ENCODE data around the gene TREX2.
A peak's percentile ranks its signal among the peaks of the same experiment; 100 is the strongest.
"Not testable (repeated sequence)": the region's sequence is repeated elsewhere in the genome, so short reads cannot be mapped to it uniquely, and the experiment has no call there.

Gene TREX2

GRCh38 chrX:153405426-153405825, 40.4 kb downstream of the TREX2 start:
- DNase-seq = no peak

DNA sequence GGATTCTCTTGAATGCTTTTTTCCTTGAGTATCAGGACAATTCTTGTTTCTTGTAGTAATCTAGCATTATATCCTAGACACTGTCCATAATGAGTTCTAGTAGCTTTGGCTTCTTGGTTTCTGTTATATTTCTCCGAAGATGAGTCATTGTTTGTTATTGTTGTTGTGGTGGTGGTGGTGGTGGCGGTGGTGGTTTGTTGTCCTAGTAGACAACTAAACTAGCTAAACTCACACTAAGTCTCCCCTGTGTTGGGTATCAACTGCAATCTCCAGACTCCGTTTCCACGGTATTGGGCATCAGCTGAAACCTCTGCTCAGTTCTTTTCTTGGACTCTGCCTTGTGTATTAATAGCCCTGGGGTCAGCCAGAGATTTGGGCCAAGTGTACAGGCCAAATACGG, 41.5 kb downstream of the TREX2 start:
- not testable (repeated sequence) for DNase-seq

GRCh38 chrX:153401133-153401764, 44.6 kb downstream of the TREX2 start, which contains the start of gene PNMA6E:
TSS of gene PNMA6E (minus strand) at chrX:153401350. CDS start at chrX:153398849, 2,501 bp downstream.
- DNase-seq = no peak

- DNase-seq = peak; percentile 83
Measured at GRCh38 chrX:153400146-153401132, 45.4 kb downstream of the TREX2 start.

DNA sequence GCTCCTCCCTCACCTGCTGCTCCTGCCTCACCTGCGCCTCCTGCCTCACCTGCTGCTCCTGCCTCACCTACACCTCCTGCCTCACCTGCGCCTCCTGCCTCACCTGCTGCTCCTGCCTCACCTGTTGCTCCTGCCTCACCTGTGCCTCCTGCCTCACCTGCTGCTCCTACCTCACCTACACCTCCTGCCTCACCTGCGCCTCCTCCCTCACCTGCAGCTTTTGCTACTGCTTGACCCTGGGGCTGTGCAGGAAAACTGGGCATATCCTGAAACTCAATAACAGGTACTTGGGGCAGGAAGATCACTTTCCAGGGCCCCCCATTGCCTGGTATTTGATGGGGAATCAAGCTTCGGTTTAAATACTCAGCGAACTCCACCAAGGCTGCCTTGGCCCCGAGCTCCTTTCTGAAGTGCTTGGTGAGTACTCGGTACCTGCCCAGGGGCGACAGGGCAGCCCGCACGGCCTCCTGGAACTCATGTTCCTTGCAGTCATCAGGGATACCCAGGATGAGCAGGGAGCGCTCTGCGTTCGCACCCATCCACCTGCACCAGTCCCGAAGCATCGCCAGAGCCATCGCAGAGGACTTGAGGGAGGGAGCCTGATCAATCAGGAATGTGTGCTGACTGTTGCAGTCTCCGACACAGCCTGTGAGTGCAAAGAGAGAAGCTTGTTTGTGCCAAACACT, 47.4 kb downstream of the TREX2 start:
- DNase-seq = no peak

GRCh38 chrX:153397256-153397960, 48.4 kb downstream of the TREX2 start:
- DNase-seq = no peak

- peak; percentile 16 for DNase-seq
Measured at GRCh38 chrX:153396320-153397195, 49.3 kb downstream of the TREX2 start.

- DNase-seq = peak; percentile 28
Measured at GRCh38 chrX:153395613-153396319, 50.1 kb downstream of the TREX2 start.

DNA sequence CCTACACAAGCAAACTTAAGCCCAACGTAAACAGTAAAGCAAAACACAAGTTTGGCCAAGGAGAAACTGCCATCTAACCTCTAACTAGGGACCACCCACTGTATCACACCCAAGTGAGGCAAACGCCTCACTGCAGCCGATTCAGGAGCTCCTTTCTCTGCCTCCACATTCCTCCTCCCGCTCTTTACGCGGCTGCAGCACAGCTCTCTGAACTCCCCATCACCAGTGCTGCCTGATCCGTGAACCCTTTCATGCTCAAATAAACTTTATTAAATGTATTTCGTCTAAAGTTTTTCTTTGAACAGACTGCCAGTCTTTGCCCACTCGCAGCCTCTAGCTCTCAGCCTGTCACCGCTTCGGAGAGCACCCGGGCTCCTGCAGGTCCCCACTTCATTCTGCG, 51.2 kb downstream of the TREX2 start:
- no peak for DNase-seq

All from activated effector memory CD4-positive, alpha-beta T cell treated with anti-CD3 and anti-CD28 coated beads, Interleukin-2, amount 50 U/mL, for 16 hours (primary cell).